K562 (cell line): ENCODE measurements around the gene IL11. TPM values are rescaled to one million over a fixed set of nuclear protein-coding genes. Genes with fewer than 3 reads are reported as not detected.

ENCODE experiments used
- ARID2 ChIP-seq: fragments of 450-650 bp; IDR thresholded peaks from 2 replicates; pipeline ENCODE4 v1.6.1; 2017; ENCODE audit warnings: antibody characterized with exemption, mild to moderate bottlenecking
- BRD9 ChIP-seq: fragments of 450-650 bp; IDR thresholded peaks from 2 replicates; pipeline ENCODE4 v1.6.1; 2018; ENCODE audit warnings: low read depth; ENCODE audit not compliant: partially characterized antibody
- CBFA2T2 ChIP-seq: fragments of 450-650 bp; conservative IDR thresholded peaks from 2 replicates; pipeline ENCODE4 v1.6.1; 2017; ENCODE audit warnings: mild to moderate bottlenecking
- CBX2 ChIP-seq: fragments of 200-600 bp; sonication (generic); IDR thresholded peaks from one replicate; pipeline ENCODE4 v1.6.1; 2012; ENCODE audit warnings: mild to moderate bottlenecking, low read length, inconsistent platforms; ENCODE audit not compliant: insufficient read depth, poor library complexity, severe bottlenecking
- CBX8 ChIP-seq: fragments of 200-600 bp; sonication (generic); IDR thresholded peaks from 2 replicates; pipeline ENCODE4 v1.6.1; 2012; ENCODE audit warnings: borderline replicate concordance, mixed run types, low read depth, mild to moderate bottlenecking, moderate library complexity, mixed read lengths, low read length, control low read depth, inconsistent platforms; ENCODE audit not compliant: poor library complexity, severe bottlenecking; ENCODE audit errors: extremely low read depth
- GATAD2A ChIP-seq: fragments of 450-650 bp; IDR thresholded peaks from 2 replicates; pipeline ENCODE4 v1.6.1; 2017
- HDAC2 ChIP-seq: fragments of 450-650 bp; IDR thresholded peaks from 2 replicates; pipeline ENCODE4 v1.6.1; 2016; ENCODE audit warnings: mild to moderate bottlenecking
- KAT8 ChIP-seq: fragments of 450-650 bp; IDR thresholded peaks from 2 replicates; pipeline ENCODE4 v1.6.1; 2016; ENCODE audit warnings: low read depth, mild to moderate bottlenecking
- KLF16 ChIP-seq: IDR thresholded peaks from 2 replicates; pipeline ENCODE4 v1.6.1; 2016; ENCODE audit warnings: antibody characterized with exemption
- NBN ChIP-seq: fragments of 450-650 bp; IDR thresholded peaks from 2 replicates; pipeline ENCODE4 v1.6.1; 2016; ENCODE audit warnings: low read depth, mild to moderate bottlenecking
- RHOXF2B ChIP-seq: fragments of 250-450 bp; sonication (Bioruptor Pico); conservative IDR thresholded peaks from 2 replicates; pipeline ENCODE4 v1.5.1; 2021
- RNF2 ChIP-seq: sonication (generic); IDR thresholded peaks from 2 replicates; pipeline ENCODE4 v1.6.1; 2016
- SMAD1 ChIP-seq: fragments of 150-350 bp; IDR thresholded peaks from 2 replicates; pipeline ENCODE4 v1.6.1; 2014; ENCODE audit warnings: low read length, low read depth; ENCODE audit not compliant: partially characterized antibody
- SMARCC2 ChIP-seq: fragments of 450-650 bp; IDR thresholded peaks from 2 replicates; pipeline ENCODE4 v1.6.1; 2017; ENCODE audit warnings: antibody characterized with exemption, moderate library complexity, mild to moderate bottlenecking, low read depth
- ZEB2 ChIP-seq: fragments of 450-650 bp; IDR thresholded peaks from 2 replicates; pipeline ENCODE4 v1.6.1; 2016
- ZNF282 ChIP-seq: sonication (generic); formaldehyde crosslinking; IDR thresholded peaks from 2 replicates; pipeline ENCODE4 v1.8.1; 2023; ENCODE audit warnings: missing genetic modification reagents
- ZNF644 ChIP-seq: fragments of 200-800 bp; sonication (Bioruptor generic); IDR thresholded peaks from 2 replicates; pipeline ENCODE4 v1.6.1; 2016; ENCODE audit warnings: low read depth, missing genetic modification characterization, missing compliant biosample characterization
- ZNF696 ChIP-seq: fragments of 250-450 bp; sonication (Bioruptor Pico); conservative IDR thresholded peaks from 2 replicates; pipeline ENCODE4 v1.4.0; 2020; ENCODE audit warnings: mild to moderate bottlenecking, moderate library complexity
- polyA plus RNA-seq, 8 experiments: library from polyadenylated mRNA; depleted of rRNA in 4 of 8; stranded (reverse) in 5 of 8; unstranded in 3 of 8; fragments of >200 nt; fragmentation: Nextera tagmentation in 2 of 8; fragmentation: Illumina TruSeq in 1 of 8; extraction: Ambion mirVana in 2 of 8; extraction: Trizol in 1 of 8; gene quantifications; 2 replicates each; pipeline versions ENCODE4 v1.2.1 to v1.2.3, GENCODE V29; 2011 to 2014; ENCODE audit warnings: inconsistent platforms in 1 of 8, missing spikeins in 1 of 8
- total RNA-seq, 7 experiments: library from RNA; depleted of rRNA in 6 of 7; stranded (reverse); fragments of >200 nt in 6 of 7; fragmentation: Illumina TruSeq in 2 of 7; extraction: Trizol in 2 of 7; gene quantifications; 2 replicates each; pipeline versions ENCODE4 v1.2.1 to v1.2.3, GENCODE V29; 2011 to 2021; ENCODE audit warnings: low replicate concordance in 1 of 7
- TF ChIP-seq, protein P1 (sequence below): fragments of 200-400 bp; formaldehyde crosslinking; IDR thresholded peaks from 2 replicates; pipeline ENCODE4 v1.6.1; 2017; ENCODE audit warnings: mild to moderate bottlenecking, low read depth, low read length, moderate library complexity
- TF ChIP-seq, protein P2 (sequence below): fragments of 250-450 bp; sonication (Bioruptor Pico); IDR thresholded peaks from 2 replicates; pipeline ENCODE4 v1.5.0; 2021

IL11 gene
- total and polyA plus RNA-seq, 9 of the 15 experiments (the other 6 are each of a cell fraction or from before 2014, with no cell fraction given) = 0.04 to 0.42 (median 0.06) TPM; not detected in 6

DNA sequence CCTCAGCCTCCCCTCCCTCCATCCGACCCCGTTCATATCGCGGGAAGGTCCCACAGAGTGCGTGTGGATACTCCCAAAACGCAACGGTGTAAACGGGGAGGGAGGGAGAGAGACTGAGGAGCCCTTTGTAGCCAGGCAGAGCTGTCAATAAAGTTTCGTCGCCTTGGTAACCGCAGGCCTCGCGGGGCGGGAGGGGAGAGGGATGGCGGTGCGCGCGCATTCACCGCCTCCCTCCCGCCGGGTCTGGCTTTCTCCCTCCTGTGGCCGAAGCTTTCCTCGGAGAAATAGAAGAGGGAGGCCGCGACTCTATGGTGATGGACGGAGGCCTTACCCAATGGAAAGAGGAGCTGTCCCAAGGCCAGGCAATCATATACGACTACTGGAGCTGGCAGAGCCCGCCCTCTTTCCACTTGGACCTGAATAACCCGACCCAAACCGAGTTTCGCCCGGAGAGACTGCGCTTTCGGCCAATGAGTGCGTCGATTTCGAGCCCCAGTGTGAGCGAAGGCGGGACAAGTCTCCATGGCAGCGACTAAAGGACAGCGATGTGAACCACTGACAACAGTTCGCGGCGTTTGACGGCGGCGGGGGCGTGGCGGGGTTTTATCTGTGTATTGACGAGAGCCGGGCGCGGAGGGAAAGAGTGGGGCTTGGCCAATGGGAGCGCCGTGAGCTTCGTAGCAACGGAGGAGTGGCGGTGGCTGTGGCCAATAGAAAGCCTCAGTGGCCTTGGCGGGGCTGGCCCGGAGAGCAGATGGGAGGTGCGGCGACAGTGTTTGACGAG, 31.0 kb downstream of the IL11 start, which contains the start of gene KMT5C (continued):
- TF ChIP-seq BRD9 (no peak), ARID2 (no peak), ZNF282 (CRISPR knock-in tag) (no peak), ZEB2 (no peak), NBN (no peak), GATAD2A (no peak), SMARCC2 (no peak; the same call in 1 of the 2 replicates), RNF2 (peak; percentile 56; the same call in 1 of the 2 replicates), SMAD1 (peak; percentile 34), RHOXF2B (CRISPR knock-in tag) (0 out of 2 replicates have a peak, but pooled peaks have one; percentile 51), ZNF696 (CRISPR knock-in tag) (no peak), CBX8 (no peak), HDAC2 (no peak), ZNF644 (tag) (no peak), KLF16 (no peak), CBX2 (no peak), KAT8 (no peak), CBFA2T2 (no peak)
- TF ChIP-seq, protein P1, sequence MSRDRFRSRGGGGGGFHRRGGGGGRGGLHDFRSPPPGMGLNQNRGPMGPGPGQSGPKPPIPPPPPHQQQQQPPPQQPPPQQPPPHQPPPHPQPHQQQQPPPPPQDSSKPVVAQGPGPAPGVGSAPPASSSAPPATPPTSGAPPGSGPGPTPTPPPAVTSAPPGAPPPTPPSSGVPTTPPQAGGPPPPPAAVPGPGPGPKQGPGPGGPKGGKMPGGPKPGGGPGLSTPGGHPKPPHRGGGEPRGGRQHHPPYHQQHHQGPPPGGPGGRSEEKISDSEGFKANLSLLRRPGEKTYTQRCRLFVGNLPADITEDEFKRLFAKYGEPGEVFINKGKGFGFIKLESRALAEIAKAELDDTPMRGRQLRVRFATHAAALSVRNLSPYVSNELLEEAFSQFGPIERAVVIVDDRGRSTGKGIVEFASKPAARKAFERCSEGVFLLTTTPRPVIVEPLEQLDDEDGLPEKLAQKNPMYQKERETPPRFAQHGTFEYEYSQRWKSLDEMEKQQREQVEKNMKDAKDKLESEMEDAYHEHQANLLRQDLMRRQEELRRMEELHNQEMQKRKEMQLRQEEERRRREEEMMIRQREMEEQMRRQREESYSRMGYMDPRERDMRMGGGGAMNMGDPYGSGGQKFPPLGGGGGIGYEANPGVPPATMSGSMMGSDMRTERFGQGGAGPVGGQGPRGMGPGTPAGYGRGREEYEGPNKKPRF = no peak
- TF ChIP-seq, protein P2, sequence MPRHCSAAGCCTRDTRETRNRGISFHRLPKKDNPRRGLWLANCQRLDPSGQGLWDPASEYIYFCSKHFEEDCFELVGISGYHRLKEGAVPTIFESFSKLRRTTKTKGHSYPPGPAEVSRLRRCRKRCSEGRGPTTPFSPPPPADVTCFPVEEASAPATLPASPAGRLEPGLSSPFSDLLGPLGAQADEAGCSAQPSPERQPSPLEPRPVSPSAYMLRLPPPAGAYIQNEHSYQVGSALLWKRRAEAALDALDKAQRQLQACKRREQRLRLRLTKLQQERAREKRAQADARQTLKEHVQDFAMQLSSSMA (CRISPR knock-in tag) = no peak
